HG03457 (cell line): ENCODE data around the gene GPX2.

Experiments used
- ATAC-seq: cut with Tn5 transposase; IDR thresholded peaks from one replicate; pipeline ENCODE4 v1.9.1; 2021; ENCODE audit warnings: moderate number of reproducible peaks; ENCODE audit not compliant: unreplicated experiment

Gene GPX2

DNA sequence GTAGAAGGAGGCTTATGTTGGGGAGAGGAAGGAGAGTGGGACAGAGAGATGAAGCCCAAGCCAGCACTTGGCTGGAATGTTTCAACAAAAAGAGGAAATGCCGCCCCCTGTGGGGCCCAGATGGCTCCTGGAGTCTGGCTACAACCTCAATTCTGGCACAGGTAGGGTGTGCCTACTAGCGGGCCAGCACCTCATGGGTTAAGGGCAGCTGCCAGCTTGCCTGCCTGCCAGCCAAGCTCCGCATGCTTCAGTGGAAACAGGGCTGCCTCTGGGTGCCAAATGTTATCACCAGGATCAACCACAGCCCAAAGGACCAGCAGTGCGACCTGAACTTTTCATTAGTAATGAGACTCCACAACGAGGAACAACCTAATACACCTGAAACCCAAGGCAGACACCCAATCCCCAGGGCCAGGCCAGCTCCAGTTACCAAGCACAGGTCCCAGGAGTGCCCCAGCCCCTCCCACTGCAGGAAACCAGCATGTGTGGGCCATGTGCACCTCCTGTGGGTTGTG is 18.3 kb upstream of the GPX2 start:
- no peak for ATAC-seq

DNA sequence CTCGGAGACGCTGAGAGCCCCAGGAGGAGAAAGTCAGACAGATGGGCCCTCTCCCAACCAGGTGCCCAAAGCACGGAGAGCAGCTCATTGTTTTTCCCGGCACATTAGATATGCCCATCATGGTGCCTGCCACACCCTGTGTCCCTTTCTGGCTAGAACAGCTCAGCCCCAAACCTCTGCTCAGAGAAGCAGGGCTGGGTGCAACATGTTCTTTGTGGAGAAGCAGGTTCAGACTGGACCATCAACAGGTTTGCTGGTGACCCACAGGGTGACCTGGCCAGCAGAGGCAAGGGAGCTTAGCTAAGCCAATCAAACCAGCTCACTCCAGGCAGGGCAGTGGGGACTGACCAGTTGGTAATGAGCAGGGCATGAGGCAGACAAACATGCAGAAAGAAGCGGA is 16.2 kb upstream of the GPX2 start:
- no peak for ATAC-seq

DNA sequence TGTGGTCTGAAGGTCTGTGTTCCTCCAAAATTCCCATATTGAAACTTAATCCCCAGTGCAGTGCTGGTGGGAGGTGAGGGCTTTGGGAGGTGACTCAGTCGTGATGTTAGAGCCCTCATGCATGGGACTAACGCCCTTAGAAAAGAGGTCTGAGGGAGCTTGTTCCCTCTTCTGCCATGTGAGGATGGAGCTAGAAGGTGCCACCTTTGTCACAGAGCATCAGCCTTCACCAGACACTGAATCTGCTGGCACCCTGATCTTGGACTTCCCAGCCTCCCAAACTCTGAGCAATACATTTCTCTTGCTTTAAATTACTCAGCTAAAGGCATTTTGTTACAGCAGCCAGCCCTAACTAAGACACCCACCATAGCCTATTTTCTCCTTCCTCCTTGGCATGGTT is 15.7 kb upstream of the GPX2 start:
- ATAC-seq, result no peak

DNA sequence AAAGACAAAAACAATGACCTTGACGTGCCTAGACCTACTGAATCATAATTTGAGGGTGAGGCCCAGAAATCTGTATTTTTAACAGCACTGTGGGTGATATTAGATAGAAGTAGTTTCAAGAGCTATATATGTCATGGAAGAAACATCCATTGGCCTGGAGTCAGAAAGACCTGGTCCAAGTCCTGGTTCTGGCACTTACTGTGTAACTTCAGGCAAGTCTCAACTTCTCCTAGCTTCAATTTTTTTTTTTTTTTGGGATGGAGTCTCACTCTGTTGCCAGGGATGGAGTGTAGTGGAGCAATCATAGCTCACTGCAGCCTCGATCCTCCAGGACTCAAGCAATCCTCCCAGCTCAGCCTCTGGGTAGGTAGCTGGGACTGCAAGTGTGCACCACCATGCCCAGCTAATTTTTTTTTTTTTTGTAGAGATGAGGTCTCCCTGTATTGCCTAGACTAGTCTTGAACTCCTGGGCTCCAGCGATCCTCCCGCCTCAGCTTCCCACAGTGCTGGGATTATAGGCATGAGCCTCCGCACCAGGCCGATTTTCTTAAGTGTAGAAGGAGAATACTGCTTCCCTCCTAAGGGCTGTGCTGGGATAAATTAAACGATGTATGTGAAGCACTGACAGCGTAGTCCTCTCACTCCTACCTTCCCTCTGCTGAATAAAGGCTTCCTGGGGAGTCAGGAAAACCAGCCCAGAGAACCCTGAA is 14.3 kb upstream of the GPX2 start:
- no peak for ATAC-seq

DNA sequence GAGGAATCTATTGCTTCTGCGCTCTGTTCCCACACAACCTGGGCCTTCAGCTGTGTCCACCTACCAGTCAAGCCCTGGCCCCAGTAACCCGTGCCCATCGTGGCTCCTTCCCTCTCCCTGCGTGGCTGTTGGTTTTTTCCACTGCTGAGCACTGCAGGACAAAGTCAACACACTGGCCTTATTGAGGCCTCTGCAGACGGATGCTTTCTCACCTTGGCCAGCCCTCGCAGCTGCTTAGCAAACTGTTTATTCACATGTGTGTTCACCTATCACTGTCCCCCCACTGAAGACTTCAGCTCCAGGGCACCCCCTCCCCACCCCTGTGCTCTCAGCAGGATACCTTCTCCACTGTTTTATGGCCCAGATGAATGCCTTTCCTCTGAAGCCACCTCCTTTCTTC is 12.8 kb upstream of the GPX2 start:
- ATAC-seq, result no peak

DNA sequence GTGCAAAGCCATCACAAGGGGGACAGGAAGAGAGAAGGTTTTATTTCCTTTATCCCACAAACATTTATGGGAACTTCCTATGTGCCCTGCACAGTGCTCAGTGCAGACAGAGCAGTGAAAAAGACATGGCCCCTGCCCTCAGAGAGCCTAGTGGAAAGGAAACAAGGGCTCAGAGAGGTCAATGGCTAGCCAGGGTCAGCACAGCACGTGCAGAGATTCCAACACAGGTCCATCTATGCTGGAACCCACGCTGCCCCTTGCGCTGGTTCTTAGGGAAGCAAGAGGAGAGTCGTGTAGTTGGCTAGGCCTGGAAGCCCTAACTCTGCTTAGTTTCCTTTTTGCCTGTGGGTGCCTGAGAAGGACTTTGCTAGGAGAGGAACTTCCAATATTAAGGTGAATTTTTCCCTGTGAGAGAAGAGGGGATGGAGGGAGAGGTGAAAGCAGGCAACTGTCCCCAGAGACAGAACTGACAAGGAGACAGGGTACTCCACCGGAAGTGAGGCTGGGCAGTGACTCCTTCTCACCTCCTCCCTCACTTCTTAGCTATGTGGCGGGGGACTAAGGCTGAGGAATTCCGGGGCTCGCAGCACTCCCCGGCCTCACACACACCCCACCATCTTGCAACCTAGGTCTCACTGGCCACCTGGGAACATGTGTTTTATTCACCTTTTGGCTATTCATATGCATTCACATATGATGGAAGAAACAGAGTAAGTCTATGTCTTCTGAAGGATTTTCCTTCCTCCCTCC is 12.1 kb upstream of the GPX2 start:
- ATAC-seq, result no peak

DNA sequence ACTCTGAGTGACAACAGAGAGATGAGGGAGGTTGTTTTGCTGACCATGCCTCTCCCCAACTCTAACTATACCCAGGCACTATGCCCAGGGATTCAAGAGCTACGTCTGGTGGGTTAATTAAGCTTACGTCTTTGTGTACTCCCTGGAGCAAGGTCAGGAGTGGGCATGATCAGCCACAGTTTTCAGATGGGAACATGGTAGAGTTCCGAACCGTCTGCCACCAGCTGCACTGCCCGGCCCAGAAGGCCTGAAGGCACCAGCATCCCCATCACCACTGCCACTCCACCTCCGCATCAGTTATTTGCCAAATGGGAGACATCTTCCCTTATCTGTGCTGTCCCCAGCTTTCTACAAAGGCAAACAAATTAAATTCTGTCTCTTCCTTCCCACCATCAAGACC is 11.1 kb upstream of the GPX2 start:
- no peak for ATAC-seq

DNA sequence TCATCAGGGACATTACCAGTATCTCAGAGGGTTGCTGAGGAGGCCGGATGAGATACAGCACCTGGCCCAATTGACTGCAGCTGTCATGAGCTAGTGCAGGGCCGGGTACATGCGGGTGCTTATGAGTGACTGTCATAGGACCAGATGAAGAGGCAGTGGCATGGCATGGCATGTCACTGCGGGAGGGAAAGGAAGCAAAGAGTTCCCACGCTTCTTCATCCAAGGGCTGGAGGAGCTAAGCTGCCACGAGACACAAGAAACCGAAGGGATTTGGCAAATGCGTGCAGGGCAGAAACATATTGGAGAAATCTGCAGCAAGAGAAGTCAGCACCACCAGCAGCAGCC is 10.7 kb upstream of the GPX2 start:
- no peak for ATAC-seq

DNA sequence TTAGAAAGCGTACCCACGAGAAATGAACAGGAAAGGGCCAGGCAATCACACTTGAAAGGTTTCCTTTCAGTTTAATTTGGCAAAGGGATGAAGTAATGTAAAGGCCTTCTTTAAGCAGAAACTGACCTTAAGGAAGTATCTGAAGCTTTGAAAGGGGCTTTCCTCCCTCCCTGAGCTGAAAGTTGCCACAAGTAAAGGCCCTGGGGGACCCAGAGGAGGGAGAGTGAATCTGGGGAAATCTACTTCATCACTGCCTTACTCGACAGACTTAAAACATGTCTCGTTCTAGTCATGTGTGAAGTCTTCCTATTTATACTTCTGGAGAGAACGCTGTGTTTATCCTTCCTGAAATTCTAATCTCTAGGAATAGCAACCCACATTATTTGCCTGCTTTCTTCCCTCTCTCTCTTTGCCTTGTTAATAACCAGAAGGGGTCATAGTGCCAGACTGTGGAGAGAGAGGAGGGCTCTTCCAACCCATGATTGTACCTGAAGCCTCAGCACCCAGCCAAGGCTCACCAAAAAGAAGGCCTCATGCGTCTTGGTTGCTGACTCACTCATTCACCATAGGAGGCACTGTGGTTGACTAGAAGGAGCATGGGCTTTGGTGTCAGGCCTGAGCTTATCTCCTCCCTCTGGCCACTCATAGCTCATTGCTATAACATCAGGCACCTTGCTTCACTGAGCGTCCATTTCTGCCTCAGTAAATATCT is 10.2 kb upstream of the GPX2 start:
- no peak for ATAC-seq

DNA sequence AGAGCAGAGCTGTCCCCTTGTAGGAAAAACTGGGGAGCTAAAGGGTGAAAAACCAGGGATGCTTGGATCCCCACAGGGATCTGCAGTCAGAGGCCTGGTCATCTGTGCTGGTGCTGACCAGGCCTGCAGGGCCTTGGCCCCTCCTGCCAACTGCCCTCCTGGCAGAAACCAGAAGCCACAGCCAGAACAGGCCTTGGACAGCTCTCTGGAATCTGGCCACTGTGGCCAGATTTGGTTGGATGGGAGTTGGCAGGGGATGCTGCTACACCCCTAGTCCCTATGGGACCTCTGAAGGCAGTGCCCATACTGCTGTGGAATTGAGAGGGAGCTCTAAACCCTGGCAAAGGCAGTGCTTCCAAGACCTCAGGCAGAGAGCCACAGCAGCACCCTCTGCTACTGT is 9.2 kb upstream of the GPX2 start:
- no peak for ATAC-seq

DNA sequence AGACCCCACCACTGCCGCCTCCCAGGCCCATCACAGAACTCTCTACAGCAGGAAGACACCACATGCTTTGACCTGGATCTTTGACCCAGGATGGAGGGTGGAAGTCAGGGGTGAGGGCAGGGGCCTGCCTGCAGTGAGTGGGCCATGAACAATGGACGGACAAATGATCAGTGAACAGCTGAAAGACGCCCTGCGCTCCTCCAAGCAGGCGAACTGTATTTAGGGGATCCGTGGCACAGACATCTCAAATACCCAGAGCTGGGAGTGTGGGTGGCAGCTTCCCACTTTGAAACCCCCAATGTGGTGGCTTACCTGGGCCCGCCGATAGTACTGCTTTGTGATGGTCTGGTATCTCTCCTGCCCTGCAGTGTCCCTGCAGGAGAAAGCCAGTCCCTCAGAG is 8.7 kb upstream of the GPX2 start:
- no peak for ATAC-seq

DNA sequence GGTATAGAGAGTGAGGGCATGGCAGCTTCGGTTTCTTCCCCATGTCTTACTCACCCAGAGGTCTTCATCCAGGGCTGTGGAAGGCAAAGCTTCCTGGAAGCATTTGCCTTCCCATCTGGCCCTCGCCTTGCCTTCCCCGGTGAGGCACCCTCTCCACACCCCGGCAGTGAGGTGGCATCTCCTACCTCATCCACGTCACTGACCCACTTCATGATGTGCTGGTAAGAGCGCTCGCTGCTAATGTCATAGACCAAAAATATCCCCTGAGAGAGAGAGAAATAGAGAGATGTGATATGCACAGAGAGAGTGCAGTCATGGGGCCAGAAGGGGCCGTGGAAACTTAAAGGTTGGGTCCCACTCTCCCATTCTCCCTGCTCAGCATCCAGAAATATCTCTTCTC is 8.3 kb upstream of the GPX2 start:
- no peak for ATAC-seq

DNA sequence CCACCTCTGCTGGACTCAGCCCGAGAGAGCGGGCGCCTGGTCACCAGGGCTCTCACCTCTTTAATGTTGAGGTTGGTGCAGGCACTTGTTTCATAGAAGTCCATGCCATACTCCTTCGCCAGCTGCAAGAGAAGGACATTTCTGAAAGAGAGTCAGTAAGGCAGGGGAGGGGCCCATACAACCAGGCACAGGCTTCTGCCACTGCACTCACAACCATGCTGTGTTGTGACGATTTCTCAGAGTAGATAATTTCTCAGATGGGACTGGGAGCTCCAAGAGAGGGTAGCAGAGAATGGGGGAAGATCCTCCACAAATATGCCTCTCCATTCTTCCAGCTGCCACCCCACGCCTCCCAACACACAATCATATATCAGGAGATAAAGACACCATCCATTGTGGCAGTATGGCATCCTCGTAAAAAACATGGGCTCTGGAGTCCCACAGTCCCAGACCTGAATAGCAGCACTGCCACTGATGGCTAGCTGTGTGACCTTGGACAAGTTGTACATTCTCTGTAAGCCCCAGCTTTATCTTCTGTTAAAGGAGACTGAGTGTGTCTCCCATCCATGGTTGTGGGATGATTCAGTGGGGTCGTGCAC is 6.2 kb upstream of the GPX2 start:
- no peak for ATAC-seq

DNA sequence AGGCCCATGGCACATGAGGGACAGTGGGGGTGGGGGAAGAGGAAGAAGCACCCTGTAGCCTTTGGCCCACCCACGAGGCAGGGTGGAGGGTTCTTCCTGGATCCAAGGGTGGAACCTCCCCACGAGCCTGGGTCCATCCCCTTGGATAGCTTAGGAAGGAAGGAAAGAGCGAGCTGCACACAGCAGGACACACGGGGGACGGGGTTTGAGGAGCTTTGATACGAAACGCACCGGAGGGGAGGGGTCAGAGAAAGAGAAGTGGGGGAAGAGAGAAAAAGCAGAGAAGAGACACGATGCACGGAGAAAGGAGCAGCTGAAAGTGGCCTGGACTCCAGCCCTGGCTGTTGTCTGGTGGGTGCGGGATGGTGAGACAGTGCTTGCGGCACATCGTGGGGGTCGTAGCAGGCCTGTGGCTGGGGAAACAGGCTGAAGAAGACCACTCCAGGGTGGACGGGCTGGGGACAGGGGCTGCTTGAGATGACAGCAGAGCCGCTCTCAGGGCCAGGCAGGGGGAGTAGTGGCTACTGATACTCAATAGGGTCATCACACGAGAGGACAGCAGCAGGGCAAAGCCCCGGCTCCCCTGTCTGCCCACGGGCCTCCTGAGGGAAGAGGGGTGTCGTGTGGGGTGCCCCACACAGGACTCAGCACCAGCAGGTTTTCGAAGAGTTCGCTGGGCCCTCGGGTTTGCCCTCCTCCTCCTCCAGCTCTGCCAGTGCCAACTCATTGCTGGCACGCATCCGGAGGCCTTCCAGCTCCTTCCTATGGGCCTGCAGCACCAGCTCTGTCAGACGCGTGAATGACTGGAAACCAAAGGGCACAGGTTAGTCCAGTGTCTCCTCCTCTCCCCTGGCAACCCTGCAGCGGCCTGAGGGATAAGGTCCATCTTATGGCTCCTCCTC is 5.4 kb upstream of the GPX2 start:
- no peak for ATAC-seq

DNA sequence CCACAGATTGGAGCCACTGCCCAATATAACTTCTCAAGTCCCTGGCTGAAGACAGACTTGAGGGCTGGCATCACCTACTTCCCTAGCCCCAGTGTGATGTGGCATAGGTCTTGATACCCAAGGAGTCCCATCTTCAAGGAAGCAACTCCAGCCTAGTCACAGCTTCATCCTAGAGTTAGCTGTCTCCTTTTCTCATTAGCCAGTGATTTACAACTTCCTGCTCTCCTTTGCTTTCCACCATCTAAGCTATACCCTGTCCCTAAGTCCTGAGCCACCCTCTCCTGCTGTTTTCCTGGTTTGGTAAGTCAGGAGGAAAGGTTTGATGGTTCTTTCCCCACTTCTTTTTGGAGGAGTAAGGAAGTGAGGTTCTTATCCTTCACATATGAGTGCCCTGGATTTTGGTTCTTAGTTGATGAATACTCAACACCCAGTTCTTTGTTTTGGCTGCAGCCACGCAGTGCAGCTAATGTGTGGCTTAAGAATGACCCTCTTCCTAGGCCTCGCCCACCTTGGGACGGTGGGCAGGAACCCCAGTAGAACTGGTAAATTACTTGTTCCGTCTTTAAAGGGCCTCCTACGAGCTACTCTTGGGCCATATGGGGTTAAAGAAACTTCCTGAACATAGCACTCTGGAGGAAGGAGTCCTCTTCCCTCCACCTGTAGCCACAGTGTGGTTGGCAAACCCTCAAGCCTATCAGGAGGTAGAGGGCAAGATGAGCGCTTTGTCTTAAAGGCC is 3.9 kb upstream of the GPX2 start:
- no peak for ATAC-seq

DNA sequence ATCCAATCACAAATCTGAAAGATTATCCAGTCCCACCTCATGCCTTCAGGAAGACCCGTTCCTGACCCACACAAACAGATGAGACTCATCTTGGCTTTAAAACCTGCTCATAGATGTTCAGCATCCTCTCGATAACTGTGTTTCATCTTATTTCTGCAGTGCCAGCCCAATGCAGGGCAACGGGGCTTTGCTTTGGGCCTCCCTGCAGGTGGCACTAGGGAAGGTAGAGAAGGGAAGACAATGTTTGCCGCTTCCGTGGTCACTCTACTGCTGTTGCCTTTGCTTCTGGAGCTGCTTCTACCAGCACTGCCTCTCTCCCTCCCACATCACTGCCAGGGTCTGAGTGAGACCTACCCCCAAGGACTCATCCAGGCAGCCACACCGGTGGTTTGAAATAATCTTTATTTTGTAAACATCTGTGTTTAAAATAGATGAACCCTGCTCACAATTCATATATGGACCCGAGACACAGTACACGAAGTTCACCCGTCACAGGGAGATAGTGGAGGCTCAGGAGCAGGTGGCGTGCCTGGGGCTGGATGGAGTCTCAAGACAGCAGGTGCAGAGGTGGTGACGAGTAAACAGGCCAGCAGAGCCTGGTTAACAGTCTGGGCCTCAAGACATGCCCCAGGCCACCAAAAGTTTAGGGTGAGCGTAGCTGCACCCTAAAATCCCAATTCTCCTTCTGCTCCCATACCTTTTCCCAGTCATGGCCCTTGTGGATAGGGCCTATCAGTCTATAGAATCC is 3.1 kb upstream of the GPX2 start:
- ATAC-seq, result no peak

DNA sequence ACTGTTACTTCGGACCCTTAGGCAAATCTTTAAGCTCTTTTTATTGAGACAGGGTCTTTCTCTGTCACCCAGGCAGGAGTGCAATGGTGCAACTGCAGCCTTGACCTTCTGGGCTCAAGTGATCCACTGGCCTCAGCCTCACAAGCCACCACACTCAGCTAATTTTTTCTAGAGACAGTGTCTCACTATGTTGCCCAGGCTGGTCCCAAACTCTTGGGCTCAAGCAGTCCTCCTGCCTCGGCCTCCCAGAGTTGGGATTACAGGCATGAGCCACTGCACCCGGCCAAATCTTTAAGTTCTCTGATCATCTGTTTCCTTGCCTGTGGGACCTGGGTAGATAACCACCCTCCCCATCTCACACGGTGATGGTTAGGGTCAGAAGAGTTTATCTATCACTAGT is 2.3 kb upstream of the GPX2 start:
- ATAC-seq, result no peak

DNA sequence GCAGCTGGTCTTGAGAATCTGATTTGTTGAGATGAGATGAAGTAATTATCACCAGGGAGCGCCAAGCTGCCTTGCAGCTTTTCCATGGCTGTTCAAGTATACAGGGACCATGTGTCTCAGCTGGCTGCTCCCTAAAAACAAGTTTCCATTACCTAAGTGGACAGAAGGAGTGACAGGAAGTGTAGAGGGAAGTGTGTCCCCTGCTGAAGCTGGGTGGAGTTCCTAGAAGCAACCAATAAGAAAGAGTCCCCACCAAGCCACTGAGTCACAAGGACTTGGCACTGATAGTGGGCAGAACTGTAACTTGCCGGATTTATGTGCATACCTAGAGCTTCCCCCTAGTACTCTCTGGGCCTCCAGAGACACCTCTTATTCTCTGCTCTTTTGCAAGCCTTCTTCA is 1.5 kb upstream of the GPX2 start:
- ATAC-seq, result no peak

DNA sequence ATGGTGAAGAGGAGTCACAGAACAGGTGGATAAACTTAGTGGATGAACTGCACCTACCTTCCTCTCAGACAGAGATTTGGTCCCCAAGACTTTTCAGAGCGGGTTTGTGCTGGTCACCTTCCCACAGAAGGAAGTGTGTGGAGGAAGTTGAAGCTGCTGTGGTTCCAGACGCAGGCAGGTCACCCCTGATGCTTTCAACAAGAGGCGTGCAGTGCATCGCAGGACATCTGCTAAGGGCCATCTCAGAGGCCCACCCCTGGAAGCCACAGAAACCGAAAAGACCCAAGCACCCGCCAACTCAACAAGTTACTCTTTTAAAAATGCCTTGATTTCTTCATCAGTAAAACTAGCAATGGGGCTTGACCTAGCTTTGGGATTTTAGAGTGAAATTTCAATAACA is 1.0 kb upstream of the GPX2 start:
- no peak for ATAC-seq
